HG03135 (cell line): ENCODE measurements around the gene LYZL2.
"Not testable (repeated sequence)": the region's sequence is repeated elsewhere in the genome, so short reads cannot be mapped to it uniquely, and the experiment has no call there.

Experiments used
- ATAC-seq: cut with Tn5 transposase; IDR thresholded peaks from one replicate; pipeline ENCODE4 v1.9.1; 2021; ENCODE audit warnings: mild to moderate bottlenecking, moderate library complexity; ENCODE audit not compliant: unreplicated experiment

The LYZL2 gene

DNA sequence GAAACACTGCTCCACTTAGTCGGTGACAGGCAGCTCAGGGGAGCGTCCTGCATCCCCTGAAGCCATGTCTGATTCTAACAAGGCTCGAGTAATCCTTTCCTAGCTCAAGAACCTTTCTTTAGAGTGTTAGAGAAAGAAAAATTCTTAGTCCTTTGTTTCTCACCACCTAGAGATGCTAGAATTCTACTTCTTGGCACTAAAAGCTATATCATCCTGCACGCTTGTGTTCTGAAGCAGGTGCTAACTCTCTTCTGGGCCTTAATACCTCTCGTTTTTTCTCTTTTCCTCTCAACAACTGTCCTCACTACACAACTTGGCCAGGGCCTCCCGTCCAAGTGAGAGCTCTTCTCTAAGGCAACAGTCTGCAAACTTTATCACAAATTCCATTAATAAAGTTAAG, at the start of gene LYZL2:
TSS of gene LYZL2 (minus strand) at position 101 of the 400 bp plus-strand sequence. CDS start 2,838 bp downstream, outside the sequence.
- no peak for ATAC-seq

DNA sequence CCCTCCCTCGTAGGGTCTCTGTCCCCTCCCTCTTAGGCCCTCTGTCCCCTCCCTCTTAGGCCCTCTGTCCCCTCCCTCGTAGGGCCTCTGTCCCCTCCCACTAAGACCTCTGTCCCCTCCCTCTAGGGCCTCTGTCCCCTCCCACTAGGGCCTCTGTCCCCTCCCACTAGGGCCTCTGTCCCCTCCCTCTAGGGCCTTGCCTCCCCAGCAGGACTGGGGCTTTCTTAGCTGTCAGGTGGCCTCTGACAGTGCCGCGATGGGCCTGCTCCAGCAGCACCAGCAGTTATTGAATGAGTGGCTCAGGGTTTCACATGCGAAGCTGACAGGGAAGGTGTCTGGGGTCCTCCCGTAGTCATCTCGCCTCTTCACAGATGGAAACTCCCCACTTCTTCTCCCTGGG, 48.1 kb upstream of the LYZL2 start:
- not testable (repeated sequence) for ATAC-seq

DNA sequence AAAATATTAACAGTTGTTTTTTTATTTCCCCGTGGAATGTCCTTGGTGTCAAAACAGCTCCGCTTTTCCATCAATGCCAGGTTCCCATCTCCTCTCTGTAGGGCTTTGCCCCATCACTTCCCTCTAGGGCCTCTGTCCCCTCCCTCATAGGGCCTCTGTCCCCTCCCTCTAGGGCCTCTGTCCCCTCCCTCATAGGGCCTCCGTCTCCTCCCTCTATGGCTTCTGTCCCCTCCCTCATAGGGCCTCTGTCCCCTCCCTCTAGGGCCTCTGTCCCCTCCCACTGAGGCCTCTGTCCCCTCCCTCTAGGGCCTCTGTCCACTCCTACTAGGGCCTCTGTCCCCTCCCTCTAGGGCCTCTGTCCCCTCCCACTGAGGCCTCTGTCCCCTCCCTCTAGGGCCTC, 47.6 kb upstream of the LYZL2 start:
- not testable (repeated sequence) for ATAC-seq

DNA sequence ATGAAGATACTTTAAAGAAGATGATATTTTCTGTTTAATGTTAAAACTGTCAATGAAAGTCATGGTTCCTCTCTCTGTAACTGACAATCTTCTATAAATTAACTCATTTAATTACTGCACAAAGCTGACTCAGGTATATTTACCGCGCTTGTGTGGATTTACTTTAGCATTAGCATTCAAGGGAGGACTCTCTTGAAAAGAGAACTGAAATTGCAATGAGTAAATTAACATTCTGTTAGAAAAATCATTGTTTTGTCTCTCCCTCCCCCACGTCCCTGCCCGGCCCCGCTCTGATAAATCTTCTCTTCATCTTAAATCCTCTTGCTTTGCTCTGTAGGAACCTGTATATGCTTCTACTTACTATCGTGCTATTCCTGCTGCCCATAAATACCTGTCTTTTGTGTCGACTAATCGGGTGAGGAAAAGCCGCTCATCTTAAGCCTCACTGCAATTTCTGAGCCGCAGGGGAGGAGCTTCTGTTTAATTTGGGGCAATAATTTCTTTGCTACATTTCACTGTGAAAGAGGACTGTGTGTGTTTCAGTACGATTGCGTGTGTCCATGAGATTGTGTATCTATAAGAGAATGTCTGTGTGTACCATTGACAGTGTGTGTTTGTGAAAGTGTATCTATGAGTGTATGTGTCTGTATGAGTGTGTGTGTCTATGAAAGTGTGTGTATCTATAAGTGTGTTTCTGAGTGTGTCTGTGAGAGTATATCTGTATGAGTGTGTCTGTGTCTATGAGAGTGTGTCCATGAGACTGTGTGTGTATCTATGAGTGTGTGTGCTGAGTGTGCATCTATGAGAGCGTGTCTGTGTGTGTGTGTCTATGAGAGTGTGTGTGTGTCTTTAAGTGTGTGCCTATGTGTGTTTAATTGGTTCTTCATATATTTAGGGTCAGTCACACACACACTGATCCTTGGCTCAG, 46.5 kb upstream of the LYZL2 start:
- no peak for ATAC-seq

DNA sequence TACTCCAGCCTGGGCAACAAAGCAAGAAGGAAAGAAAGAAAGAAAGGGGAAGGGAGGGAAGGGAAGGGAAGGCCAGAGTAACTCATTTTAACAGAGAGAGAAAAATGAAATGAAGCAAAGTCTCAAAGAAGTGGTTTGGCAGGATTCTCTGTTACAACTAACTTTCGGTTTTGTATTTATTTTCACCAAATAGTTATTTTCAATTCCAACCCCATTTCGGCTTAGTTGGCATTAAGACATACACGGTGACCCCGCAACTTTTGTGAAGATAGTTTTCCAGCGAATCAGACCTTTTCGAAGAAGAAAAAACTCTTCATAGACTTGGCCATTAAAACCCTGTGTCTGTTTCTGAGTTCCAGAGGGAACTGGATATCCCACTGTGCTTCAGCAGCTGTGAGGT, 45.2 kb upstream of the LYZL2 start:
- no peak for ATAC-seq

DNA sequence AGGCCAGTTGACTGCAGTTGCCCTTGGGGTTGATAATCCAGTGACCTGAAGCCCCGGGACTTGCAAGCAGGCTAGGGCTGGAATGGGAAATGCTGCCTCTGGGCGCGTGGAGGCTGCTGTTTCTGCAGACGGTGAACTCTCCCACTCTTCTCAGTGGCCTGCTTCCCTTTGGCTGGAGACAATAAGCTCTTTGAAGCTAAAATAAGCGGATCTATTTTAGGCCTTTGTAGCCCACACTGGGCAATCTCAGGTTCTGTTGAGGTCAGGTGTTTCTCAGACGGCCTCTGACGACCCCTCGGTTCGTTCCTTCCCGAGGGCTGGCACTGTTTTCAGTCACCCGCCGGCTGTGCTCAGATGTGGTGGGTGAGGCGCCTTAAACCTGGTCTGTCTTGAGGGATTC, 43.7 kb upstream of the LYZL2 start:
- ATAC-seq = not testable (repeated sequence)

DNA sequence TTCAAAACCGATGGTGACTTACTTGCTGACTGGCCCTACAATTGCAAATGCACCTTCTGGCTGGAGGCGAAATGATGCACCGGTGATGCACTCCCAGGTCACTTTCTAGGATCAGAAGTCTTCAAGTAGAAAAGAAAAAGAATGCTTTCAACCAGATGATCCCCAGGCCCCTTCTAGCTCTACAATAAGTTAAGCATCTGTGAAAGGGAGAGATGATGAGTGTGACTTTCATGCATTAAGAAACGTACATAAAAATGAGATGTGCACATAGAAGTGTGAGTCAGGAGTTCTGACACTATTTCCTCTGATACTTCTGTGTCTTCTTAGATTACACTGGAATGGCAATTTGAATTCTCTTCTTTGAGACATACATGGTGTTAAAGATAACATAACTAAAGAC, 42.8 kb upstream of the LYZL2 start:
- not testable (repeated sequence) for ATAC-seq

DNA sequence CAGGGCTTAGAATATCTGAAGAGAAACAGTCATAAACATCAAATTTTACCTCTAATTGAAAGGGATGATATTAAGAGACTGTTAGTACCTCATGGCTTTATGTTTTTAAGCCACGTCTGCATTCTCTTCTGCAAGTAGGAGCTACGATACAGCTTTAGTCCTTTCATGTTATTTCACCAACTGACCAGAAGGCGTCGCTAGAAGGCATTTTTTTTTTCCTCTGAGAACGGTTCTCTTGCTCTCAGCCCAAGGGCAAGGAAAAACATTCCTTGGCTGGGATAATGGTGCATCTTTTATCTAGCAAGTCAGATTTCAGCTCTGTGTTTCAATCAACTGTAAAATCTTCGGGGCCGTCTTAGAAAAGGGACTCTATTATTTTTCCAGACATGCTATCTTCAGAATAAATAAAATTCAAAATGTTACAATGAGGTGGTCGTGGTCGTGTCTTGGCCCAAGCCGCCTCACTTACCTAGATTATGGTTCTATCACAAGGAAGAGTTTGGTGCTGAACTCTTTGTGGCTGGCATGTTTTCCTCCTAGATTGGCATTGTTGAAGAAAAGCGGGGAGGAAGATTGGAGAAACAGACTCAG, 41.6 kb upstream of the LYZL2 start:
- ATAC-seq = no peak

DNA sequence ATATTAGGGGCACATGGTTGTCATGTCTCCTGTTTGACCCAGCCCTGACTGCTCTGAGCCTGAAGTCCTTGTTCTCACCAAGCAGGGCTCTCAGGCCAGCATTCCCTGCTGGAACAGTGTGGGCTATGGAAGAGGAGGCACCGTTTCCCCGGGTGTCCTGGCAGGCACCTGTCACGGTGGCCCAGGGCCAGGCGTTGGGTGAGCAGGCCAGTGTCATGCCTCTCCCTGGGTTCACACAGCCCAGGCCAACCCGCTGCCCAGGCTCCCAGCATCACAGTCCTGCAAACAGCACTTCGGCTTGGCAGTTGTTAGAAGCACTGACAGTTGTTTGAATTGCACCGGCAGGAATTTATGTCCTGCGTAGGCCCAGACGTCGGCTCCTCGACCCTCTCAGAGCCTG, 38.4 kb upstream of the LYZL2 start:
- not testable (repeated sequence) for ATAC-seq

DNA sequence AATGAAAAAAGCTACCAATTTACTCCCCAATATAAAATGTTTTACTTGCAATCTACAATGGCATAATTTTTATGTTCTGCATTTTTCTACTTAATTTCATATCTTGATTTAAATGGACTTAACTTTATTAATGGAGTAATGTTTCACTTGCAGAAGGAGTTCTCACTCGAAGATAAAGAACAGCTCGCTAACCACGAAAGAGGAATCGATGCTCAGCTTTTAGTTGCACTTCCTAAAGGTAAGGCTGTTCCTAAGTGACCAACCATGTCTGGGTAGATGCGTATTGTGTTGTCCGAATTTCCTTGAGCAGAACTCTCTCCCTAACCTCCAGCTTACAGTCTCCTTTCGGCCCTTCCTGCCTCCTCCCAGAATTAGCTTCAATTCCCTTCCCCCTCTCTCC, 33.9 kb upstream of the LYZL2 start:
- ATAC-seq = peak; percentile 88

DNA sequence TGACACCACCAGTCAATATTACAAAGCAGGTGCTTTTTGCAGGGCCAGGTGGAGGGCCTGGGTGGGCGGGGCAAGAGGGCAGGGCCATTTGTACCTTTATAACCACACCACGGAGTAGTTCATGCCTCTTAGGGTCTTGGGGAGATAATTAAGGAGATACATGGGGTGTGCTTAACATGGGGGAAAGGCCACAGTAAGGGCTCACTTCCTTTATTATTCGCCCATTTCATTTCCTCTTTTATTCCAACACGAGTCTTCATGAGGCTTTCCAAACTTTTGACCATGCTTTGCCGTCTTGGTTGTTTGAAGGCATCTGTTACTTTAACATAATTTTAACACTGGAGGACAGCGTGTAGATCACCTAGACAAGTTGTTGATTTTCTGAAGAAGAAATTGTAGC, 33.3 kb upstream of the LYZL2 start:
- ATAC-seq = no peak

DNA sequence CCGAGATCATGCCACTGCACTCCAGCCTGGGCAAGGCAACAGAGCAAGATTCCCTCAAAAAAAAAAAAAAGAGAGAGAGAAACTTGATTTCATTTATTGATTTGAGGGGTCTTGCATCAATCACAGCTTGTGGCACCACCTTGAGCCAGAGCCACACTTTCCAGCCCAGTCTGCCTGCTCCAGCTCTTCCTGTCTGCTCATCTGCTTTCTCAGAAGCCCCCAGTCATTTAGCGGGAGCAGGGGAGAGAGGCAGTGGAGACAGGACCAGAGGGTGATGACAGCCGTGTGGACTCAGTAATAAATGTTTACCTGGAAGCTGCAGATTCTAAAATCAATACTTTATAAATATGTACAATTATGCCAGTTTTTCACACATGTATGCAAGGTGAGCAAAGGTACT, 30.8 kb upstream of the LYZL2 start:
- ATAC-seq = not testable (repeated sequence)

DNA sequence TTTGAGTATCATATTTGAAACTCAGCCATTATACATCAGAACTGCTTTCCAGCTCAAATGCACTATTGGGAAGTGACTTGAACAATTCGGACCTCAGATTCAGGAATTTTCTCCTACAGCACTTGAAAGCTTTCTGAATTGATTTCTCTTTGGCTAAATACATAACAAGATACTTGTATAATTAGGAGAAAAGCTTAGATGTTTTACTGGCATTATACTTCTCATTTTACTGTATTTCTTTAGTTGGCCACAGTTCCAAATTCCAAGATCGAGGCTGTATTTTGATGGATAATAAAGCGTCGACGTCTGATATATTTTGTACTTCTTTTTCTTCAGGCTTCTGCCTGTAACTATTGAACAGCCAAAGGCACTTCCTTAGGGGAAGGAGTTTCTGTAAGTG, 26.7 kb upstream of the LYZL2 start:
- ATAC-seq = no peak

DNA sequence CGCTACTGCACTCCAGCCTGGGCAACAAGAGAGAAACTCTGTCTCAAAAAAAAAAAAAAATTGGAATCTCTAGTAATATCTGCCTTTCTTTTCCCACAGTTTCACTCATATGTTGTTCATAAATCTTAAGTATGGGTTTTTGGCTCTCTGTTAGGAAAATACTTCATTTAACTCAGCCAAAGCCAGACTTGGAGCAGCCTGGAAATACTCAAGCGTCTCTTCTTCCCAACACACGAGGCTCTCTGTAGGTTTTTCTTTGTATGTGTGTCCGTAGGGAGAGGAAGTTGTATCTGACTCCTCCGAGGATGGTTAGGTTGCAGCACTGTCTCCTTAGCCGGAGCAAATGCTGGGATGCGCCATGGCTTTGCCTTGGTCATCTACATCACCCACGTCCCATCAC, 25.4 kb upstream of the LYZL2 start:
- not testable (repeated sequence) for ATAC-seq

DNA sequence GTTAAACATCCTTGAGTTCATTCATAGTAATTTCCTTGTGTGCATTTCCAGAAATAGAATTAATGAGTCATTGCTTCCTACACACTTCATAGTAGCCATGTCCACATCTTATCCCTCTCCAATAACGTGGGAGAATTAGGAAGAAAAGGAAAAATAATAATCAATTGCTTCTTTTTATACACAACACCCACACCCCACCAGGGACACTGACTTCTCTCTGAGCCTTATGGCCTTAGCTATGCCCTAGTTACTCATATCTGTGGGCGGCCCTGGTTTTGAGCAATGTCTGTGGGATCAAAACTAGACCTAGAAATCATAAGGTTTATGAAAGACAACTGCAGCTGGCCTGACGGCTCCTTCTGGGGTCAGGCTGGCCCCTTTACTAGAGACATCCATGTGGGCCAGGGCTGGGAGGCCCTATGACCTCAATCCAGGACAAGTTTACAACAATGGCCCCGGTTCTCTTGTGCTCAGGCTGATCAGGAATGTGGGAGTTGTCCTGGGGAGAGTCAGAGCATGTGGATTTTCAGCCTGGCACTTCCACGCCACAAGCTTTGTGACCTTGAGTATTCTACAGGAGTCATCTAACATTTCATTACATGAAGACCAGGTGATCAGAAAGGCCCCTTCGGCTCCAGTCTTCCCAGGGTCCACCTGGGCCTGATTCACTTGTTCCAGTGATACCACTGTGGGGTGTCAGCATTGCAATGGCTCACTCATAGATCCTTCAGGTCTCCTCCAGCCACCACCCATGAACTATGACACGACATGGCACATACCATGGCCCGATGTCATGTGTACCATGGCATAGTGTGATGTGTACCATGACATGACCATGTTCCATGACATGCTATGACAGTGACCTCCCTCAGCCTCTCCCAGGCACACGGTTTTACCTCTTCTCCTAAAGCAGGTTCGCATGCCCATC, 22.2 kb upstream of the LYZL2 start:
- not testable (repeated sequence) for ATAC-seq

DNA sequence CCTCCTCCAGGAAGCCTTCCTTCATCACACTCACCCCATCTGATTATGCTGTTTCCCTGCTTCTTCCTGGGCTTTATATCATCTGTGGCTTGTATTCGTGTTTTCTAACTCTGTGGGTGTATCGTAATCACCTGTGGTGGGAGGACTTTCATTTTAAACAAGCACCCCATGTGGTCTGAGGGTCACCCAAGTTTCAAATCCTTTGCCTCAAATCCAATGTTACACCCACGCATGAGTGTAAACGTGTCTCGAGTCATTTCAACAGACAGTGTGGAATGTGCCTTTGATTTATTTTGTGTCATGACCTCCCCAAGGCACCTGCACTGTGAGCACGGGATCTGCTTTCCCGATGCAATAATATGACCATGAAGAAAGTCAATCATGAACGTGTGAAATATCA, 17.5 kb upstream of the LYZL2 start:
- no peak for ATAC-seq

DNA sequence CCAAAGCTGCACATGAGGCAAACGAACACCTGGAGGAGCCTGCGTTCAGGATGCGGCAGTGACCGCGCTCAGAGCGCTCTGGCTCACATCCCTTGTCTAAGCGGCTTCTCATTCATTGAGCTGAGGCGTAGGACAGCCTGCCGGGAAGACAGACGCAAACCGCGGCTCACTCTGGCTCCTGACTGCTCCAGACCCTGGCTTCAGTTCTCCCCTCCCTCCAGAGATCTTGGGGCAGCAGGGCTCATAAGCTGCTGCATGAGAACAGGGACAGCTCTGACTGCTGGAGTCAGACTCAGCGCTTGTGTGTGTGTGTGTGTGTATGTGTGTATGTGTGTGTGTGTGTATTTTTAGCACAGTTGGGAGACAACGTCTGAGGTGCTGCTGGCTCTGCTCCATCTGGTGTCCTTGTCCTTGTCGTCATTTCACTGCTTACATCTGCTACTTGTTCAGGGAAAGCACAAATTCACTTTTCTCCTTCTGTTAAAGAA, 15.8 kb upstream of the LYZL2 start:
- ATAC-seq = no peak

DNA sequence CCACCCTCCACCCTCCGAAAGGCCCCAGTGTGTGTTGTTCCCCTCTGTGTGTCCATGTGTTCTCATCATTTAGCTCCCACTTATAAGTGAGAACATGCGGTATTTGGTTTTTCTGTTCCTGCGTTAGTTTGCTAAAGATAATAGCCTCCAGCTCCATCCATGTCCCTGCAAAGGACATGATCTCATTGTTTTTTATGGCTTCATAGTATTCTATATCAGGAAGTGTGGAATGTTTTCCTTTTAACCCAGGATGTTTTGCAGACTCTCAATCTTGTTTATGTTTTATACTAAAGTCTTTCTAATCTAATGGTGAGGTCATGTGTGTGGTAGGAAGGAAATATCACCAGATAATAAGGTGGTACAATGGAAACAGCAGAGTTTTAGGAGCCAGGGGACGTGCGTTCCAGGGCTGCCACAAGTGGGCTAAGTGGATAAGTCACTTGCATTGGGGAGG, 14.9 kb upstream of the LYZL2 start:
- not testable (repeated sequence) for ATAC-seq

DNA sequence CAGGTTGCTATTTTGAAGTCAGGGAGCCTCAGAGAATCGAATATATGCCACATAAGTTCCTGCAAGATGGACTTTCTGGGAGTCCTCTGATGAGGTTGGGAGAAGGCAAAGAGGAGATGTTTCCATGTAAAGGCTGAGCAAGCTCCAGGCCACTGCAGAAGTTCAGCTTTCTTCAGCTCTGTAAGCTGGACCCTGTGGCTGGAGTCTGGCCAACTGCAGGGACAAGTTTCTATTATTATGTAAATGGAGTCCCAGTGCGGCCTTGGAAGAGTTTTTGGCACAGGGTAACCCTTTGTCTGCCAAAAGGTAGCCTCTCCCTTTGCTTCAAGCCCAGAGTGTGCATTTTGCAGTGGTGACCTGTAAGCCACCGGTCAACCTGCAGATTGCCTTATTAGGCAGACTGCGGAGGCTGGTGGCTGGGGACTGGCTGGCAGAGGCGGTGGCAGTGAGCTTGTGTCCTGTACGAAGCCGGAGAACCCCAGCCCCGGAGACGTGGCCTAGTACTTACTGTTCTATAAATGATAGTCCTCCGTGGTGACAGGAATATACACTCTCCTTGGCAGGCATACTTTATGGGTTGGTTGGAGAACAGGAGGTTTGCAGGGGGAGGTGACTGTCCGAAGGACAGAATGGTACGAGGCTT, 14.1 kb upstream of the LYZL2 start:
- not testable (repeated sequence) for ATAC-seq

DNA sequence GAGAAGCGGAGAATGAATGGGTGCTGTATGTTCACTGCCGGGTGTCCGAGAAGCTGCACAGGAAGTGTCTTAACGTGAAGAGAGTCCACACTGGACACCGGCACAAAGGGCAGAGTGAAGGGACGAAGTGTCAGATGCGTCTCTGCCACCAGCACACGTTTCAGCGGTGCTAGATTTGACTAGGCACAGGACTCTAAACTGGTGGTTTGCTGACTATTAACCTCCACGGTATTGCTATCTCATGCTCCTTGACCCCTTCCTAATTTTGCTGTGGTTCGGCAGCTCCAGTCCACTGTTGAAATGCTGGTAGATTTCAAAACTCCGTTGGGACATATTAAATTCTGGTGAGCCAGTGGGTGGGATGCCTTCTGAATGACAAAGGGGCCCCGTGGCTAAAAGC, 13.3 kb upstream of the LYZL2 start:
- ATAC-seq = not testable (repeated sequence)
